GM18505 (cell line): Measurements from ENCODE around the gene ONECUT1.

Source experiments
- ATAC-seq: cut with Tn5 transposase; IDR thresholded peaks from one replicate; pipeline ENCODE4 v1.9.1; 2021; ENCODE audit not compliant: unreplicated experiment
- POLR2A ChIP-seq: IDR thresholded peaks from 4 replicates; pipeline ENCODE4 v1.6.1; 2011; ENCODE audit warnings: borderline replicate concordance; ENCODE audit not compliant: insufficient read depth, insufficient read length; ENCODE audit errors: extremely low read depth

ONECUT1 gene

GRCh38 chr15:52802110-52802509 lies 12.0 kb upstream of the ONECUT1 start:
- TF ChIP-seq POLR2A, result no peak
- ATAC-seq, result no peak

DNA sequence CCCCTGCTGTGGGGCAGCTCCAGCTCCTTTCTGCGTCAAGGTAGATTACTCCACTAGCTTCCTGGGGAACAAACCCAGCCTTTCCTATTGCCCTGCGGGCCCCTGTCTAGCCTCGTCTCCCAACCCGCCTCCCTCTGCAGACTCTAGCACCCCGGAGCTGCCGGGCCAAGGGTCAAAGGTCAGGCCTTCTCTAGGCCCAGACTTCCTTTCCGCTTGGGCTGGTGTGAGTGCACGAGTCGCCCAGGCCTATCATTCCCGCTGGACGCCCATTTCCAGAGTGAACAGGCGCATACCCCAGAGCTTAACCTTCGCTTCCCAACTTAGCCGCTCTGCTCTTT lies 11.6 kb upstream of the ONECUT1 start:
- TF ChIP-seq POLR2A, result no peak
- no peak for ATAC-seq

DNA sequence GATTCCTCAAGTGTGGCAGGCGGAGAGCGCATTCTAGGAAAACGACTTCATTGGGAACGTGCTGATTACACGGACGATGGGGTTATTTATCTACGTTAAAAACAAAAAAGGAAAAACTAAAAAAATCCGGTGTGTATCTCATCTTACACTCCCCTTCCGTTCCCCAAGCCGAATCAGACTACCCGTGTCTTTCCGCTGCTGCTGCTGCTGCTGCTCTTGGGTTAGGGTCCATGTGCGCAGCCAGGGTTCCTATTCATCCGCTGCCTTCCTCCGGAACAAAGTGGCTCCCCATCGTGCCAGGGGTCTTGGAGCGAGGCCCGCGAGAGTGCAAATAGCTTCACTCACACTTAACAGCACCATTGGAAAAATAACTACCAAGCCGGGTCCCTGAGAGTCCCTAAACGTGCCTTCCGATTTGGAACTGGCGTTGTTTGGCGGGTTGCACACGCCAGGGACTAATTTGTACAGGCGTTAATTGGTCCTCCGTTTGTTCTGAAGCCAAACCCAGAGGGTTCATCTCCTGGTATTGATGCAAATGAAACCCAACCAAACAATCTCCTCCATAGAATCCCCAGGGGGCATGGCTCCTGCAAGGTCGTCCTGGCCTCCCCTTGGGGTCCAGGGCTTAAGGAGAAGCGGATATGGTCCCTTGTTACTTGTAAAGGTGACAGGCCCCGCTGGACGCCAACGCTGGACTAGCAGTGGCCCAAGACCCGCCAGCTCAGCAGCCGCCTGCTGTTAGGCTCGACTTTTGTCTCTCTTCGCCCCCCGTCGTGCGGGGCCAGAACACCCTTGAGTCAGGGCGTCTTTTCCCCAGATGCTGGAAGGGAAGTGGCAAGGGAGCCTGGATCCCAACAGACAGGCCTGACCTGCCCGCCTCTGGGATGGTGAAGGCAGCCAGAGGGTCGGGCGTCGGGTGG lies 11.0 kb upstream of the ONECUT1 start:
- TF ChIP-seq POLR2A, result no peak
- no peak for ATAC-seq

GRCh38 chr15:52799145-52799811 lies 9.1 kb upstream of the ONECUT1 start:
- no peak for TF ChIP-seq POLR2A
- no peak for ATAC-seq

- ATAC-seq, result no peak
- TF ChIP-seq POLR2A, result no peak
Observed at GRCh38 chr15:52798529-52799101, 8.5 kb upstream of the ONECUT1 start.

- no peak for ATAC-seq
- TF ChIP-seq POLR2A, result no peak
Observed at GRCh38 chr15:52797625-52798501, 7.7 kb upstream of the ONECUT1 start.

DNA sequence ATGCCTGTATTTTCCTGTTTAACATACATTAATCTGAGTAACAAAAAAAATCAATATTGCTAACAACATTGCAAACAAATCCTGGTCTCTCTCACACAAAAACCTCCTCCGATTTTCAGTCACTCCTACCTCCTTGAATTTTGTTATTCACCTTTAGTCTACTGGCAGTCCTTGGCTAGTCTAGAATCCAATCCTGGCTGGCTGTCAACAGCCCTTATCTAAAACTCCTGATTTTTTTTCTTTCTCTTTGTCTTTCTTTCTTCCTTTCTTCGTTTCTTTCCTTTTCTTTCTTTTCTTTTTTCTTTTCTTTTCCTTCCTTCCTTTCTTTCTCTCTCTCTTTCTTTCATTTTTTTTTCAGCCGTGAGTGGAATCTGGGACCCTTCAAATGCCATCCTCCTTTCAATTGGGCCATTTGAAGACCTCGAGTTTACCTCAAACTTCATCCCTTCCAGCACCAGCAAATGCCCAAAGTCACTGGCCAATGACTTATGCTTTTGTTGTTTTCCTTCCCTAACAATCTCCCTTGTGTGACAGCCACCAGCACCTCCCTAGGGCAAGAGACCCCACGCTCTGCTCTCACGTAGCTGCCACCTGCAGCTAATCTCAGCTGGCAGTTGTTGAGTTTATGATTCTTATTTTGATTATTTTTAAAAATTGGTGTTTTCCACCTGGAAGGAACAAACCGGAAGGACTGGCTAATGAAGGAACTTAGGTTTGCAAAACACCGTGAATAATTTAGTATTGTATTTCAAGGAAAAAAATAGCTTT lies 6.8 kb upstream of the ONECUT1 start:
- ATAC-seq, result no peak
- TF ChIP-seq POLR2A, result no peak

DNA sequence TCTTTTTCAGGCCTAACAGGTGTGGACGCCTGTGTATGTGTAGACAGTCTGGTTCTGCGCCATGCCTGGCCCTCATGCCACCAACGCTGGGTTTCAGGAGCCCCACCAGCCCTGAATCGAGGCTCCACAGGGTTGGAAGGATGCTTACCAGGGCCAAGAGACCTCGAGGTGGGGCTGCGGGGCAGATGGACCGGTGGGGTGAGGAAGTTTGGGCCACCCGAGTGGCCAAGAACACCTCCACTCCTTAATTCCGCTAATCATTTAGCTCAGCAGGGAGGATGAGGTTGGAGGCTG lies 6.0 kb upstream of the ONECUT1 start:
- TF ChIP-seq POLR2A, result no peak
- no peak for ATAC-seq

DNA sequence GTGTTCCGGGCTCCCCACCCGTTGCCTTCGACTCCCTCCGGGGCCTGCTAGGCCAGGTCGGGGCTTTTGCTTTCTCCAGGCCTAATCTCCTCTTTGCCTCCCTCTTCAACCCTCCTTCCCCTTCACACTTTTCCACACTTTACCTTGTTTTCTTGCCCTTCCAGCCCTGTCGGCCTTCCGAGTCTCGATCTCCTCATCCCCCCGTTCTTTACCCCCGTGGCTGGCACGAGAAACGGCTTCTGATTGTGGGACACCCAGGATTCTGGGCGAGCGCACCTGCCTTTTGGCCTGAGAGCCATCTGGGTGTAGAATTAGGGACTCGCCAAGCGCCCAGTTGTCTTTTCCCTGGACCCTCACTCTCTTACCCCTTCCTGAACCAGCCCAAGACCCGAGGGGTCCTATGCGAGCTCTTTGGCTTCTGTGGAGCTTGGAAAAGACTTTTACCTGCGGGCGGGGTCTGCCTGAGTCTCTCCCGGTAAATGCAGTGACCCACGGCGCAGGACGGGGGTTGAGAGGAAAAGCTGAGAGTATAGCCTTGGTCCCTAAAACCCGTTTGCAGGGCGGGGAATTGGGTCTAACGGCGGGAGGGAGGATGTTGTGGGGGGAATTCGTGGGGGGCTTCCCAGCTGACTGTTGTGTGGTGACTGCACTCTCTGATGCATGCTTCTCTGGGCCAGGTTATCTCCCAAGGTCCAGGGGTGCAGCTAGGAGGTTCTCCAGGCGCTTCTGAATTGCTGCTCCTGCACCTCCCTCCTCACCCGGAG lies 5.5 kb upstream of the ONECUT1 start:
- ATAC-seq, result no peak
- no peak for TF ChIP-seq POLR2A

GRCh38 chr15:52794665-52795463 lies 4.7 kb upstream of the ONECUT1 start:
- TF ChIP-seq POLR2A, result no peak

DNA sequence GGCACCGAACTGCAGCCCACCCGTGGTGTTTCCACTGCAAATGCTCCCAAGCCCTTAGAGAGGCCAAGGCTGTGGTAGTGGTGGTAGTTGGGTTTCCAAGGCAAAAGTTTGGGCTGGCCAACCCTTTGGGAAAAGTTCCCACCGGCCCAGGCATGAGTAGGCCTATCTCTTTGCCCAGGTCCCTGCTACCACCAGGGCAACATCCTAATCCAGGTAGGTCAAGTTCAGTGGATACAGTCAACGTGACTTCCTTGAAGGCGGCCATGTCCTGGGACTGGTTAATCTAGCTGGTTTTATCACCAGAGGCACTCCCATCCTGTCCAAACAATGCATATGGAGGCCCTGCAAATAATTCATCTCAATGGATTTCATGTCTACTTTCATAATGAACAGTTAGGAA lies 1.6 kb upstream of the ONECUT1 start:
- no peak for ATAC-seq
- TF ChIP-seq POLR2A, result no peak

More at GRCh38 chr15:52794665-52795463, 4.7 kb upstream of the ONECUT1 start:
- no peak for ATAC-seq
